Activated CD4-positive, alpha-beta T cell treated with anti-CD3 and anti-CD28 coated beads, Interleukin-2, Interleukin-6, amounts not matched to agents 100 ng/mL and 50 ng/mL, durations not matched to agents 16 hours and 8 hours (primary cell): ENCODE measurements around the gene OR4N5.
"Not testable (repeated sequence)": the region's sequence is repeated elsewhere in the genome, so short reads cannot be mapped to it uniquely, and the experiment has no call there.

ENCODE experiments used
- DNase-seq: peaks from one replicate; pipeline ENCODE4 v3.0.0-alpha.2; 2020

Gene OR4N5

GRCh38 chr14:20138520-20138919 is at the start of gene OR4N5:
Gene OR4N5 (plus strand): TSS chr14:20138820. CDS start chr14:20143736, 4,916 bp downstream.
- DNase-seq = no peak

- DNase-seq = no peak
These were observed 46.6 kb upstream of the OR4N5 start for GRCh38 chr14:20092050-20092449.

- no peak for DNase-seq
These were observed 45.2 kb upstream of the OR4N5 start for GRCh38 chr14:20093442-20093841.

GRCh38 chr14:20098926-20099770 is 39.5 kb upstream of the OR4N5 start:
- not testable (repeated sequence) for DNase-seq

- no peak for DNase-seq
These were observed 28.2 kb upstream of the OR4N5 start, which contains the start of gene OR4K17 for GRCh38 chr14:20110438-20110837. Gene OR4K17 (plus strand): TSS chr14:20110739. CDS start chr14:20117500, 6,761 bp downstream.

- DNase-seq = no peak
These were observed 26.3 kb upstream of the OR4N5 start for GRCh38 chr14:20112321-20112720.

- DNase-seq = no peak
These were observed 21.9 kb upstream of the OR4N5 start for GRCh38 chr14:20116748-20117147.

- DNase-seq = no peak
These were observed 19.8 kb upstream of the OR4N5 start for GRCh38 chr14:20118795-20119194.

- DNase-seq = no peak
These were observed 5.3 kb downstream of the OR4N5 start for GRCh38 chr14:20143911-20144310.

- no peak for DNase-seq
These were observed 6.2 kb downstream of the OR4N5 start for GRCh38 chr14:20144820-20145219.

- no peak for DNase-seq
These were observed 25.8 kb downstream of the OR4N5 start for GRCh38 chr14:20164462-20164861.

GRCh38 chr14:20167091-20167490 is 28.5 kb downstream of the OR4N5 start:
- no peak for DNase-seq

- DNase-seq = not testable (repeated sequence)
These were observed 31.2 kb downstream of the OR4N5 start for GRCh38 chr14:20169852-20170251.

- not testable (repeated sequence) for DNase-seq
These were observed 35.6 kb downstream of the OR4N5 start for GRCh38 chr14:20174205-20174604.

GRCh38 chr14:20176330-20176729 is 37.7 kb downstream of the OR4N5 start:
- DNase-seq = no peak

- DNase-seq = no peak
These were observed 38.9 kb downstream of the OR4N5 start for GRCh38 chr14:20177433-20177974.

GRCh38 chr14:20179218-20179617 is 40.6 kb downstream of the OR4N5 start:
- no peak for DNase-seq

- DNase-seq = no peak
These were observed 41.3 kb downstream of the OR4N5 start for GRCh38 chr14:20179880-20180279.

GRCh38 chr14:20180486-20180885 is 41.9 kb downstream of the OR4N5 start:
- DNase-seq = no peak

GRCh38 chr14:20184181-20184580 is 45.6 kb downstream of the OR4N5 start:
- no peak for DNase-seq

- no peak for DNase-seq
These were observed 52.0 kb downstream of the OR4N5 start, which contains the start of gene OR11G2 for GRCh38 chr14:20190596-20190995. Gene OR11G2 (plus strand): TSS chr14:20190896. CDS start chr14:20197438, 6,542 bp downstream.

GRCh38 chr14:20191396-20191795 is 52.8 kb downstream of the OR4N5 start:
- DNase-seq = no peak

GRCh38 chr14:20194101-20194500 is 55.5 kb downstream of the OR4N5 start:
- no peak for DNase-seq
